HepG2 (cell line): Measurements from ENCODE around the gene GON7. TPM values are rescaled to one million over a fixed set of nuclear protein-coding genes. Genes with fewer than 3 reads are reported as not detected.

Source experiments
- AHR ChIP-seq: IDR thresholded peaks from 2 replicates; pipeline ENCODE4 v1.6.1; 2018; ENCODE audit warnings: missing genetic modification reagents, missing compliant biosample characterization
- HDAC2 ChIP-seq: sonication (generic); formaldehyde crosslinking; IDR thresholded peaks from 2 replicates; pipeline ENCODE4 v1.4.0; 2020; ENCODE audit warnings: missing genetic modification reagents
- SALL1 ChIP-seq: sonication (generic); formaldehyde crosslinking; IDR thresholded peaks from 2 replicates; pipeline ENCODE4 v1.8.0; 2022; ENCODE audit warnings: mild to moderate bottlenecking, missing genetic modification reagents
- SKI ChIP-seq: fragments of 450-650 bp; IDR thresholded peaks from one replicate; pipeline ENCODE4 v1.6.1; 2018; ENCODE audit warnings: mild to moderate bottlenecking; ENCODE audit not compliant: partially characterized antibody
- XRCC5 ChIP-seq: fragments of 200-400 bp; formaldehyde crosslinking; optimal IDR thresholded peaks from 2 replicates; pipeline ENCODE3; 2017; ENCODE audit warnings: mild to moderate bottlenecking, low read length
- ZFP36L2 ChIP-seq: sonication (generic); formaldehyde crosslinking; IDR thresholded peaks from 2 replicates; pipeline ENCODE4 v1.4.0; 2020; ENCODE audit warnings: missing genetic modification reagents
- ZFY ChIP-seq: sonication (generic); formaldehyde crosslinking; IDR thresholded peaks from 2 replicates; pipeline ENCODE4 v1.4.0; 2020; ENCODE audit warnings: missing genetic modification reagents
- ZMAT3 ChIP-seq: sonication (generic); formaldehyde crosslinking; conservative IDR thresholded peaks from 2 replicates; pipeline ENCODE4 v1.7.0; 2021; ENCODE audit warnings: missing genetic modification reagents
- ZNF556 ChIP-seq: sonication (generic); formaldehyde crosslinking; IDR thresholded peaks from 2 replicates; pipeline ENCODE4 v1.4.0; 2020; ENCODE audit warnings: mild to moderate bottlenecking, missing genetic modification reagents, borderline replicate concordance
- ZNF660 ChIP-seq: sonication (generic); formaldehyde crosslinking; IDR thresholded peaks from 2 replicates; pipeline ENCODE4 v1.5.1; 2020; ENCODE audit warnings: mild to moderate bottlenecking, low read depth, missing genetic modification reagents, borderline replicate concordance
- ZZZ3 ChIP-seq: sonication (generic); formaldehyde crosslinking; IDR thresholded peaks from 2 replicates; pipeline ENCODE4 v1.4.0; 2020; ENCODE audit warnings: missing genetic modification reagents, mild to moderate bottlenecking, borderline replicate concordance
- polyA plus RNA-seq, 8 experiments: library from polyadenylated mRNA; depleted of rRNA in 3 of 8; stranded (reverse) in 7 of 8; unstranded in 1 of 8; fragments of >200 nt; fragmentation: Illumina TruSeq in 4 of 8; extraction: Trizol in 4 of 8; gene quantifications; 2 replicates each; pipeline versions ENCODE4 v1.2.1 to v1.2.3, GENCODE V29; 2011 to 2016; ENCODE audit warnings: low read depth in 4 of 8, missing spikeins in 1 of 8, mixed read lengths in 1 of 8; ENCODE audit not compliant: insufficient read depth in 1 of 8
- total RNA-seq, 5 experiments: library from RNA; depleted of rRNA; stranded (reverse); fragments of >200 nt; fragmentation: Illumina TruSeq; extraction: Trizol; gene quantifications; 2 replicates each; pipeline ENCODE4 v1.2.3, GENCODE V29; 2016; ENCODE audit warnings: low read depth in 1 of 5
- TF ChIP-seq, protein P1 (sequence below): IDR thresholded peaks from 2 replicates; pipeline ENCODE4 v1.6.1; 2016
- TF ChIP-seq, protein P2 (sequence below): IDR thresholded peaks from 2 replicates; pipeline ENCODE4 v1.6.1; 2016; ENCODE audit warnings: missing biosample characterization, missing genetic modification reagents, low read depth
- TF ChIP-seq, protein P3 (sequence below): sonication (generic); formaldehyde crosslinking; IDR thresholded peaks from 2 replicates; pipeline ENCODE4 v1.4.0; 2020; ENCODE audit warnings: missing genetic modification reagents; ENCODE audit errors: not compliant biosample characterization
- TF ChIP-seq, protein P4 (sequence below): sonication (generic); formaldehyde crosslinking; IDR thresholded peaks from 2 replicates; pipeline ENCODE4 v1.8.0; 2023; ENCODE audit warnings: mild to moderate bottlenecking, missing genetic modification reagents
- TF ChIP-seq, protein P5 (sequence below): sonication (generic); formaldehyde crosslinking; IDR thresholded peaks from 2 replicates; pipeline ENCODE4 v1.4.0; 2020; ENCODE audit warnings: mild to moderate bottlenecking, missing genetic modification reagents
- TF ChIP-seq, protein P6 (sequence below): sonication (generic); formaldehyde crosslinking; IDR thresholded peaks from 2 replicates; pipeline ENCODE4 v1.4.0; 2020; ENCODE audit warnings: missing genetic modification reagents
- TF ChIP-seq, protein P7 (sequence below): sonication (generic); formaldehyde crosslinking; IDR thresholded peaks from 2 replicates; pipeline ENCODE4 v1.4.0; 2020; ENCODE audit warnings: mild to moderate bottlenecking, missing genetic modification reagents
- TF ChIP-seq, protein P8 (sequence below): IDR thresholded peaks from 2 replicates; pipeline ENCODE4 v1.6.1; 2016

Gene GON7
- total and polyA plus RNA-seq, 2 of the 13 experiments (the other 11 are each of a cell fraction or from before 2014, with no cell fraction given) = 11.9 to 28.0 TPM

DNA sequence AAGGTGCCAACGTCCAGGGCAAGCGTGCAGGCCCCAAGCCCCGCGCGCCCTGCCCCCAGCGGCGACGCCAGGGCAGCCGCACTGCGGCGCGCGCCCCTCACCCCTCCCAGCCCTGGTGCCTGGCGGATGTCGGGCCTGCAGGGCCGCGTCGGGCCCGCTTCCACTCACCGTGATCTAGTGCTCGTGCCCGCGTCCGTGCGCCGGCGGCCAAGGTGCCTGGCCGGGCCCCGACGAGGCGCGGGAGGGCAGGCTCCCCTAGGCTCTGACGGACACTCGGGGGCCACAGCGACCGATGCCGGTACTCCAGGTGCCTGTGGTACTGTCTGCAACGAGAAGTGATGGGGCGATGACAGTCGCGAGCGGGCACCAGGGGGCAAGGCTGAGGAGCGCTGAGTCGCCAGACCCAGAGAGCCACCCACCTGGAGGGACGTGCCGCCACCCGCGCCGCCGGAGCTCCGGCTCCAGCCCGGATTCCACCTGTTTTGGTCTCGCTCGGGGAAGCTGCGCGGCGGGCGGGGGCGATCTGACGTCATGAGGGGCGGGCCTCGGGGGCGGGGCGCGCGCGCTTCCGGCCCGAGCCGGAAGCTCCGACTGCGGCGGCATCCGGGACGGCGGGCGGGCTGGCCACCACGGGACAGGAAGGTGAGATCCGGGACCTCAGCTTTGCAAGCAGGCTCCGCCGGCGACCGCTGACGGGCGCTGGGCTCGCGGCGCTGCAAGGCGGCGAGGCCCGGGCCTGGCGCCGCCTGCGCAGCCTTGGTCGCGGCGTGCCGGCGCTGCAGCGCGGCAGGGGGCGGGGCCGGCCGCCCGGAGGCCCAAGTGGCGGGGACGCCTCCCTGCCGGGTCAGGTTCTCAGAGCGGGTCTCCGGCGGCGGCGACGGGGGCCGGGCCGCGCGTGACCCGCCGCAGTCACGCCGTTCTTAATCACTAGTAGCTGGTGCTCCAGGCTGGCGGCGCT lies 22.2 kb downstream of the GON7 start, which contains the start of the genes LYSET and MOAP1 (continued):
- TF ChIP-seq, protein P1, sequence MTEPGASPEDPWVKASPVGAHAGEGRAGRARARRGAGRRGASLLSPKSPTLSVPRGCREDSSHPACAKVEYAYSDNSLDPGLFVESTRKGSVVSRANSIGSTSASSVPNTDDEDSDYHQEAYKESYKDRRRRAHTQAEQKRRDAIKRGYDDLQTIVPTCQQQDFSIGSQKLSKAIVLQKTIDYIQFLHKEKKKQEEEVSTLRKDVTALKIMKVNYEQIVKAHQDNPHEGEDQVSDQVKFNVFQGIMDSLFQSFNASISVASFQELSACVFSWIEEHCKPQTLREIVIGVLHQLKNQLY (CRISPR knock-in tag) = no peak
- TF ChIP-seq ZNF660 (CRISPR knock-in tag) (no peak), ZMAT3 (CRISPR knock-in tag) (peak; percentile 71; the same call in 1 of the 2 replicates), XRCC5 (peak; percentile 18), ZFY (peak; percentile 99), SALL1 (peak; percentile 79; the same call in 1 of the 2 replicates), AHR (CRISPR knock-in tag) (peak; percentile 76; the same call in 1 of the 2 replicates), HDAC2 (CRISPR knock-in tag) (peak; percentile 28), ZNF556 (peak; percentile 92), ZFP36L2 (CRISPR knock-in tag) (no peak), SKI (peak; percentile 45), ZZZ3 (CRISPR knock-in tag) (0 out of 2 replicates have a peak, but pooled peaks have one; percentile 47)
- TF ChIP-seq, protein P2, sequence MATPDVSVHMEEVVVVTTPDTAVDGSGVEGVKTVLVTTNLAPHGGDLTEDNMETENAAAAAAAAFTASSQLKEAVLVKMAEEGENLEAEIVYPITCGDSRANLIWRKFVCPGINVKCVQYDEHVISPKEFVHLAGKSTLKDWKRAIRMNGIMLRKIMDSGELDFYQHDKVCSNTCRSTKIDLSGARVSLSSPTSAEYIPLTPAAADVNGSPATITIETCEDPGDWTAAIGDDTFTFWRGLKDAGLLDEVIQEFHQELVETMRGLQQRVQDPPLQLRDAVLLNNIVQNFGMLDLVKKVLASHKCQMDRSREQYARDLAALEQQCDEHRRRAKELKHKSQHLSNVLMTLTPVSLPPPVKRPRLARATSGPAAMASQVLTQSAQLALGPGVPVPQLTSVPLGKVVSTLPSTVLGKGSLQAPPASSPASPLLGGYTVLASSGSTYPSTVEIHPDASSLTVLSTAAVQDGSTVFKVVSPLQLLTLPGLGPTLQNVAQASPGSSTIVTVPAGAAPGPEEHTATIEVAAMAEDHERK (CRISPR knock-in tag) = 0 out of 2 replicates have a peak, but pooled peaks have one; percentile 22
- TF ChIP-seq, protein P3, sequence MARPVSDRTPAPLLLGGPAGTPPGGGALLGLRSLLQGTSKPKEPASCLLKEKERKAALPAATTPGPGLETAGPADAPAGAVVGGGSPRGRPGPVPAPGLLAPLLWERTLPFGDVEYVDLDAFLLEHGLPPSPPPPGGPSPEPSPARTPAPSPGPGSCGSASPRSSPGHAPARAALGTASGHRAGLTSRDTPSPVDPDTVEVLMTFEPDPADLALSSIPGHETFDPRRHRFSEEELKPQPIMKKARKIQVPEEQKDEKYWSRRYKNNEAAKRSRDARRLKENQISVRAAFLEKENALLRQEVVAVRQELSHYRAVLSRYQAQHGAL (CRISPR knock-in tag) = peak; percentile 45
- TF ChIP-seq, protein P4, sequence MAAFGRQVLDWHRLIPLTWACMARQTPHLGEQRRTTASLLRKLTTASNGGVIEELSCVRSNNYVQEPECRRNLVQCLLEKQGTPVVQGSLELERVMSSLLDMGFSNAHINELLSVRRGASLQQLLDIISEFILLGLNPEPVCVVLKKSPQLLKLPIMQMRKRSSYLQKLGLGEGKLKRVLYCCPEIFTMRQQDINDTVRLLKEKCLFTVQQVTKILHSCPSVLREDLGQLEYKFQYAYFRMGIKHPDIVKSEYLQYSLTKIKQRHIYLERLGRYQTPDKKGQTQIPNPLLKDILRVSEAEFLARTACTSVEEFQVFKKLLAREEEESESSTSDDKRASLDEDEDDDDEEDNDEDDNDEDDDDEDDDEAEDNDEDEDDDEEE (CRISPR knock-in tag) = 0 out of 2 replicates have a peak, but pooled peaks have one; percentile 40
- TF ChIP-seq, protein P5, sequence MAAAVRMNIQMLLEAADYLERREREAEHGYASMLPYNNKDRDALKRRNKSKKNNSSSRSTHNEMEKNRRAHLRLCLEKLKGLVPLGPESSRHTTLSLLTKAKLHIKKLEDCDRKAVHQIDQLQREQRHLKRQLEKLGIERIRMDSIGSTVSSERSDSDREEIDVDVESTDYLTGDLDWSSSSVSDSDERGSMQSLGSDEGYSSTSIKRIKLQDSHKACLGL = 0 out of 2 replicates have a peak, but pooled peaks have one; percentile 57
- TF ChIP-seq, protein P6, sequence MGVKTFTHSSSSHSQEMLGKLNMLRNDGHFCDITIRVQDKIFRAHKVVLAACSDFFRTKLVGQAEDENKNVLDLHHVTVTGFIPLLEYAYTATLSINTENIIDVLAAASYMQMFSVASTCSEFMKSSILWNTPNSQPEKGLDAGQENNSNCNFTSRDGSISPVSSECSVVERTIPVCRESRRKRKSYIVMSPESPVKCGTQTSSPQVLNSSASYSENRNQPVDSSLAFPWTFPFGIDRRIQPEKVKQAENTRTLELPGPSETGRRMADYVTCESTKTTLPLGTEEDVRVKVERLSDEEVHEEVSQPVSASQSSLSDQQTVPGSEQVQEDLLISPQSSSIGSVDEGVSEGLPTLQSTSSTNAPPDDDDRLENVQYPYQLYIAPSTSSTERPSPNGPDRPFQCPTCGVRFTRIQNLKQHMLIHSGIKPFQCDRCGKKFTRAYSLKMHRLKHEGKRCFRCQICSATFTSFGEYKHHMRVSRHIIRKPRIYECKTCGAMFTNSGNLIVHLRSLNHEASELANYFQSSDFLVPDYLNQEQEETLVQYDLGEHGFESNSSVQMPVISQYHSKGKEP (CRISPR knock-in tag) = no peak
- TF ChIP-seq, protein P7, sequence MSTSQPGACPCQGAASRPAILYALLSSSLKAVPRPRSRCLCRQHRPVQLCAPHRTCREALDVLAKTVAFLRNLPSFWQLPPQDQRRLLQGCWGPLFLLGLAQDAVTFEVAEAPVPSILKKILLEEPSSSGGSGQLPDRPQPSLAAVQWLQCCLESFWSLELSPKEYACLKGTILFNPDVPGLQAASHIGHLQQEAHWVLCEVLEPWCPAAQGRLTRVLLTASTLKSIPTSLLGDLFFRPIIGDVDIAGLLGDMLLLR = peak; percentile 60; the same call in 1 of the 2 replicates
- TF ChIP-seq, protein P8, sequence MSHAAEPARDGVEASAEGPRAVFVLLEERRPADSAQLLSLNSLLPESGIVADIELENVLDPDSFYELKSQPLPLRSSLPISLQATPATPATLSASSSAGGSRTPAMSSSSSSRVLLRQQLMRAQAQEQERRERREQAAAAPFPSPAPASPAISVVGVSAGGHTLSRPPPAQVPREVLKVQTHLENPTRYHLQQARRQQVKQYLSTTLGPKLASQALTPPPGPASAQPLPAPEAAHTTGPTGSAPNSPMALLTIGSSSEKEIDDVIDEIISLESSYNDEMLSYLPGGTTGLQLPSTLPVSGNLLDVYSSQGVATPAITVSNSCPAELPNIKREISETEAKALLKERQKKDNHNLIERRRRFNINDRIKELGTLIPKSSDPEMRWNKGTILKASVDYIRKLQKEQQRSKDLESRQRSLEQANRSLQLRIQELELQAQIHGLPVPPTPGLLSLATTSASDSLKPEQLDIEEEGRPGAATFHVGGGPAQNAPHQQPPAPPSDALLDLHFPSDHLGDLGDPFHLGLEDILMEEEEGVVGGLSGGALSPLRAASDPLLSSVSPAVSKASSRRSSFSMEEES (CRISPR knock-in tag) = peak; percentile 22; the same call in 1 of the 2 replicates
